HepG2 (cell line): ENCODE data around the gene GDAP1L1. TPM values are rescaled to one million over a fixed set of nuclear protein-coding genes. Genes with fewer than 3 reads are reported as not detected.

ENCODE experiments used
- BCL3 ChIP-seq: sonication (generic); formaldehyde crosslinking; IDR thresholded peaks from 2 replicates; pipeline ENCODE4 v1.5.1; 2020; ENCODE audit warnings: mild to moderate bottlenecking, missing genetic modification reagents, moderate library complexity
- EEA1 ChIP-seq: sonication (generic); formaldehyde crosslinking; IDR thresholded peaks from 2 replicates; pipeline ENCODE4 v1.5.1; 2020; ENCODE audit warnings: mild to moderate bottlenecking, missing genetic modification reagents, borderline replicate concordance
- ELF4 ChIP-seq: sonication (generic); formaldehyde crosslinking; IDR thresholded peaks from 2 replicates; pipeline ENCODE4 v1.5.0; 2020; ENCODE audit warnings: missing genetic modification reagents, mild to moderate bottlenecking, moderate library complexity, borderline replicate concordance
- ETS1 ChIP-seq: sonication (generic); formaldehyde crosslinking; IDR thresholded peaks from 2 replicates; pipeline ENCODE4 v1.4.0; 2020; ENCODE audit warnings: missing genetic modification reagents
- FOXC1 ChIP-seq: sonication (generic); formaldehyde crosslinking; IDR thresholded peaks from 2 replicates; pipeline ENCODE4 v1.8.0; 2022; ENCODE audit warnings: mild to moderate bottlenecking, missing genetic modification reagents, borderline replicate concordance
- GATAD2A ChIP-seq: IDR thresholded peaks from 2 replicates; pipeline ENCODE4 v1.6.1; 2016
- NCOR1 ChIP-seq: fragments of 200-600 bp; sonication (generic); IDR thresholded peaks from 2 replicates; pipeline ENCODE4 v1.7.0; 2017; ENCODE audit warnings: antibody characterized with exemption, low read length, borderline replicate concordance
- PAXIP1 ChIP-seq: sonication (generic); formaldehyde crosslinking; conservative IDR thresholded peaks from 2 replicates; pipeline ENCODE4 v1.4.0; 2020; ENCODE audit warnings: mild to moderate bottlenecking, missing genetic modification reagents, moderate library complexity
- PBX2 ChIP-seq: IDR thresholded peaks from 2 replicates; pipeline ENCODE4 v1.6.1; 2016; ENCODE audit warnings: control low read depth
- RFXANK ChIP-seq: IDR thresholded peaks from 2 replicates; pipeline ENCODE4 v1.6.1; 2016
- SCMH1 ChIP-seq: sonication (generic); formaldehyde crosslinking; IDR thresholded peaks from 2 replicates; pipeline ENCODE4 v1.9.0; 2021; ENCODE audit warnings: missing genetic modification reagents, mild to moderate bottlenecking, borderline replicate concordance
- SIX1 ChIP-seq: sonication (generic); formaldehyde crosslinking; IDR thresholded peaks from 2 replicates; pipeline ENCODE4 v1.4.0; 2020; ENCODE audit warnings: missing genetic modification reagents, borderline replicate concordance
- SYNCRIP ChIP-seq: fragments of 200-400 bp; formaldehyde crosslinking; IDR thresholded peaks from 2 replicates; pipeline ENCODE4 v1.6.1; 2018; ENCODE audit warnings: mild to moderate bottlenecking, low read depth, low read length; ENCODE audit not compliant: insufficient read depth
- THAP11 ChIP-seq: IDR thresholded peaks from 2 replicates; pipeline ENCODE4 v1.6.1; 2016; ENCODE audit warnings: missing biosample characterization, missing genetic modification reagents
- THYN1 ChIP-seq: sonication (generic); formaldehyde crosslinking; IDR thresholded peaks from 2 replicates; pipeline ENCODE4 v1.8.1; 2023; ENCODE audit warnings: low read depth, mild to moderate bottlenecking, moderate library complexity, missing genetic modification reagents, borderline replicate concordance
- ZFY ChIP-seq: sonication (generic); formaldehyde crosslinking; IDR thresholded peaks from 2 replicates; pipeline ENCODE4 v1.4.0; 2020; ENCODE audit warnings: missing genetic modification reagents
- ZFYVE20 ChIP-seq: sonication (generic); formaldehyde crosslinking; IDR thresholded peaks from 2 replicates; pipeline ENCODE4 v1.8.0; 2023; ENCODE audit warnings: low read depth, mild to moderate bottlenecking, moderate library complexity, missing genetic modification reagents, borderline replicate concordance
- ZNF138 ChIP-seq: sonication (generic); formaldehyde crosslinking; IDR thresholded peaks from 2 replicates; pipeline ENCODE4 v1.5.0; 2020; ENCODE audit warnings: mild to moderate bottlenecking, low read depth, missing genetic modification reagents
- ZNF143 ChIP-seq: sonication (generic); formaldehyde crosslinking; IDR thresholded peaks from 2 replicates; pipeline ENCODE4 v1.4.0; 2020; ENCODE audit warnings: missing genetic modification reagents
- ZNF337 ChIP-seq: sonication (generic); formaldehyde crosslinking; IDR thresholded peaks from 2 replicates; pipeline ENCODE4 v1.5.1; 2020; ENCODE audit warnings: missing genetic modification reagents, low read depth, mild to moderate bottlenecking, borderline replicate concordance
- ZNF484 ChIP-seq: sonication (generic); formaldehyde crosslinking; IDR thresholded peaks from 2 replicates; pipeline ENCODE4 v1.5.1; 2020; ENCODE audit warnings: mild to moderate bottlenecking, low read depth, missing genetic modification reagents, borderline replicate concordance
- ZNF597 ChIP-seq: sonication (generic); formaldehyde crosslinking; IDR thresholded peaks from 2 replicates; pipeline ENCODE4 v1.5.0; 2020; ENCODE audit warnings: missing genetic modification reagents
- ZNF607 ChIP-seq: sonication (generic); formaldehyde crosslinking; IDR thresholded peaks from 2 replicates; pipeline ENCODE4 v1.5.1; 2020; ENCODE audit warnings: missing genetic modification reagents, mild to moderate bottlenecking, borderline replicate concordance
- polyA plus RNA-seq, 8 experiments: library from polyadenylated mRNA; depleted of rRNA in 3 of 8; stranded (reverse) in 7 of 8; unstranded in 1 of 8; fragments of >200 nt; fragmentation: Illumina TruSeq in 4 of 8; extraction: Trizol in 4 of 8; gene quantifications; 2 replicates each; pipeline versions ENCODE4 v1.2.1 to v1.2.3, GENCODE V29; 2011 to 2016; ENCODE audit warnings: low read depth in 4 of 8, missing spikeins in 1 of 8, mixed read lengths in 1 of 8; ENCODE audit not compliant: insufficient read depth in 1 of 8
- total RNA-seq, 5 experiments: library from RNA; depleted of rRNA; stranded (reverse); fragments of >200 nt; fragmentation: Illumina TruSeq; extraction: Trizol; gene quantifications; 2 replicates each; pipeline ENCODE4 v1.2.3, GENCODE V29; 2016; ENCODE audit warnings: low read depth in 1 of 5

The GDAP1L1 gene
- total and polyA plus RNA-seq, 2 of the 13 experiments (the other 11 are each of a cell fraction or from before 2014, with no cell fraction given) = 0.04 TPM; not detected in 1

GRCh38 chr20:44206132-44206531 is 41.0 kb upstream of the GDAP1L1 start (continued):
- TF ChIP-seq ZNF607 (CRISPR knock-in tag) (no peak), THAP11 (CRISPR knock-in tag) (0 out of 2 replicates have a peak, but pooled peaks have one; percentile 37), PBX2 (CRISPR knock-in tag) (no peak), EEA1 (CRISPR knock-in tag) (no peak), ZNF484 (CRISPR knock-in tag) (no peak), BCL3 (no peak), RFXANK (CRISPR knock-in tag) (no peak), ZFY (CRISPR knock-in tag) (no peak), ZFYVE20 (CRISPR knock-in tag) (no peak), GATAD2A (peak; percentile 46; the same call in 1 of the 2 replicates), ZNF138 (0 out of 2 replicates have a peak, but pooled peaks have one; percentile 24), ZNF337 (no peak), ETS1 (CRISPR knock-in tag) (no peak), ZNF143 (CRISPR knock-in tag) (no peak), ZNF597 (CRISPR knock-in tag) (no peak), THYN1 (CRISPR knock-in tag) (no peak), NCOR1 (peak; percentile 85; the same call in 1 of the 2 replicates), FOXC1 (CRISPR knock-in tag) (no peak), SIX1 (CRISPR knock-in tag) (no peak), ELF4 (CRISPR knock-in tag) (no peak), PAXIP1 (CRISPR knock-in tag) (peak; percentile 87), SYNCRIP (no peak), SCMH1 (no peak)
